PFSK-1 (cell line): ENCODE data around the gene ELMO3.

Experiments
- FOXP2 ChIP-seq: optimal IDR thresholded peaks from 2 replicates; pipeline ENCODE3; 2011; ENCODE audit warnings: borderline replicate concordance, control low read depth, inconsistent platforms; ENCODE audit not compliant: insufficient read depth; ENCODE audit errors: extremely low read length, extremely low read depth
- POLR2AphosphoS5 ChIP-seq: IDR thresholded peaks from 2 replicates; pipeline ENCODE4 v1.6.1; 2012; ENCODE audit warnings: low read depth, mild to moderate bottlenecking, control low read depth, low read length, moderate library complexity
- SIN3A ChIP-seq: IDR thresholded peaks from 2 replicates; pipeline ENCODE4 v1.6.1; 2012; ENCODE audit warnings: mild to moderate bottlenecking, low read length, moderate library complexity, borderline replicate concordance; ENCODE audit not compliant: insufficient read depth
- TAF1 ChIP-seq: IDR thresholded peaks from 2 replicates; pipeline ENCODE4 v1.6.1; 2012; ENCODE audit warnings: low read length, control low read depth, borderline replicate concordance; ENCODE audit not compliant: insufficient read depth
- TF ChIP-seq, protein P1 (sequence below), 2 experiments: IDR thresholded peaks; 2 replicates each; pipeline versions ENCODE4 v1.6.1 to v1.8.0; 2011 to 2012; ENCODE audit warnings: low read depth in 2 of 2, low read length in 2 of 2, control low read depth in 1 of 2, inconsistent platforms in 1 of 2, mild to moderate bottlenecking in 1 of 2, moderate library complexity in 1 of 2; ENCODE audit not compliant: insufficient read depth in 1 of 2

Gene ELMO3

GRCh38 chr16:67150833-67151396 is 48.0 kb upstream of the ELMO3 start, which contains the start of gene B3GNT9:
TSS of gene B3GNT9 (minus strand) at chr16:67150998. CDS start at chr16:67150485, 513 bp downstream.
- TF ChIP-seq, protein P1, sequence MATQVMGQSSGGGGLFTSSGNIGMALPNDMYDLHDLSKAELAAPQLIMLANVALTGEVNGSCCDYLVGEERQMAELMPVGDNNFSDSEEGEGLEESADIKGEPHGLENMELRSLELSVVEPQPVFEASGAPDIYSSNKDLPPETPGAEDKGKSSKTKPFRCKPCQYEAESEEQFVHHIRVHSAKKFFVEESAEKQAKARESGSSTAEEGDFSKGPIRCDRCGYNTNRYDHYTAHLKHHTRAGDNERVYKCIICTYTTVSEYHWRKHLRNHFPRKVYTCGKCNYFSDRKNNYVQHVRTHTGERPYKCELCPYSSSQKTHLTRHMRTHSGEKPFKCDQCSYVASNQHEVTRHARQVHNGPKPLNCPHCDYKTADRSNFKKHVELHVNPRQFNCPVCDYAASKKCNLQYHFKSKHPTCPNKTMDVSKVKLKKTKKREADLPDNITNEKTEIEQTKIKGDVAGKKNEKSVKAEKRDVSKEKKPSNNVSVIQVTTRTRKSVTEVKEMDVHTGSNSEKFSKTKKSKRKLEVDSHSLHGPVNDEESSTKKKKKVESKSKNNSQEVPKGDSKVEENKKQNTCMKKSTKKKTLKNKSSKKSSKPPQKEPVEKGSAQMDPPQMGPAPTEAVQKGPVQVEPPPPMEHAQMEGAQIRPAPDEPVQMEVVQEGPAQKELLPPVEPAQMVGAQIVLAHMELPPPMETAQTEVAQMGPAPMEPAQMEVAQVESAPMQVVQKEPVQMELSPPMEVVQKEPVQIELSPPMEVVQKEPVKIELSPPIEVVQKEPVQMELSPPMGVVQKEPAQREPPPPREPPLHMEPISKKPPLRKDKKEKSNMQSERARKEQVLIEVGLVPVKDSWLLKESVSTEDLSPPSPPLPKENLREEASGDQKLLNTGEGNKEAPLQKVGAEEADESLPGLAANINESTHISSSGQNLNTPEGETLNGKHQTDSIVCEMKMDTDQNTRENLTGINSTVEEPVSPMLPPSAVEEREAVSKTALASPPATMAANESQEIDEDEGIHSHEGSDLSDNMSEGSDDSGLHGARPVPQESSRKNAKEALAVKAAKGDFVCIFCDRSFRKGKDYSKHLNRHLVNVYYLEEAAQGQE (IDR thresholded peaks at IDR 0.05; ENCODE audit: insufficient read depth in 1 of 2, low read depth in 2 of 2, low read length in 2 of 2): no peak
- TF ChIP-seq TAF1: no peak
- TF ChIP-seq POLR2AphosphoS5: no peak
- no peak for TF ChIP-seq FOXP2
- TF ChIP-seq SIN3A: no peak

DNA sequence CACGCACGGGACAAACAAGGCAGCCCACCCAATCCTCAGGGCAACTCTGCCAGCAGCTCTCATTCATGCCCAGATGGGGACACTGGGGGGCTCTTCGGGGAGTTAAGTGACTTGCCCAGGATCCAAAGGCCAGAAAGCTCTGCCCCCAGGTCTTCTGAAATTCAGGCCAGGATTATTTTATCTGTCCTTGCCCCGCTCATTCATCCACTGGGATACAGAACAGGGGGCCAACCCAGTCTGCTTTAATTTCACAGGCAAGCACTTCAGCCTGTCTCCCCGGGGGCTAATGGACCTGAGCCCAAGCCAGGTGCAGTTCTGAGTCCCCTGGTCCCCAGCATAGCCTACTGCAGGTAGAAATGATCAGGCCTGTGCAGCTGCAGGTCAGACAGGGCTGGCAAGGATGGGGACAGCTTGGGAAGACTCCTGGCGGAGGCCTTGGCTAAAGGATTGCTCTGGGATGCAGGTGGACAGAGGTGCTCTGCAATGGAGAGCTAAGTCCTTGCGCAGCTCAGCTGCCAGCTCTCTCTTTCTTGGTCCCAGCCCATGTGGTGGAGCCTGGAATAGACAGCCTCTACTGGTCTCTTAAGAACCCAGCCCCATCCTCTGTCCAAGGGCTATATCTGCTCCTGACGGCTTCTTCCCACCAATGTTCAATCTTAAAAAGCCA is 47.4 kb upstream of the ELMO3 start:
- TF ChIP-seq SIN3A (no peak), FOXP2 (no peak), TAF1 (no peak), POLR2AphosphoS5 (no peak)
- TF ChIP-seq, protein P1 (IDR thresholded peaks at IDR 0.05; ENCODE audit: insufficient read depth in 1 of 2, low read depth in 2 of 2, low read length in 2 of 2): no peak

DNA sequence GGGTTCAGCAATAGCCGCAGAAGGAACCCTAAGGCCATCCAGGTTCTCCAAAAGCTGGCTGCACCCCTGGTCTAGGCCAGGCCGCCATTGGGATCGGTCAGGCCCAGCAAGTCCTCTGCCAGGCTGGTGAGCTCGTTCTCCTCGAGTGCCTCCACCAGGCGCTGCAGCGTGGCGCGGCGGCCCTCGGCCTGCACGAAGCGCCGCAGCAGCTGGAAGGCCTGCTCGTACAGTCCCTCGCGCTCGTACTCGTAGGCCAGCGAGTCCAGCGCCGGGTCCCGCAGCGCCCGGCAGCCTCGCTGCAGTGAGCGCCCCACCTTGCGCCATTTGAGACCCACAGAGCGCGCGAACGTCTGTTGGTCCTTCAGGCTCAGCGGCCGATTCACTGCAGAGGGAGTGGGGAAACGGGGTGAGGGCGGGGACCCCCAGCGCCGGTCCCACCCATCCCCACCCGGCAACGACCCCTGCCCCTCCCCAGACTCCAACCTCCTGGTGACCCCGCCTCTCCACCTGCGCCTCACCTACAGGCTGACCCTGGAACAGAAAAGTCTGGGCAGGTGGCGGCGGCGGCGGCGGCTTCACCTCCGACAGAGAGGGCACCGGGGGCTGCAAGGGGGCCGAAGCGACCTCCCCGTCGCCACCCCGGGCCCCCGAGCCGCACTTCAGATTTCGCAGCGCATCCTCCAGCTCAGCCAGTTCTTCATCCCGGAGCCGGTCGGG is 44.2 kb upstream of the ELMO3 start:
- TF ChIP-seq, protein P1 (IDR thresholded peaks at IDR 0.05; ENCODE audit: insufficient read depth in 1 of 2, low read depth in 2 of 2, low read length in 2 of 2): no peak
- TF ChIP-seq POLR2AphosphoS5 (no peak), FOXP2 (no peak), TAF1 (no peak), SIN3A (no peak)

DNA sequence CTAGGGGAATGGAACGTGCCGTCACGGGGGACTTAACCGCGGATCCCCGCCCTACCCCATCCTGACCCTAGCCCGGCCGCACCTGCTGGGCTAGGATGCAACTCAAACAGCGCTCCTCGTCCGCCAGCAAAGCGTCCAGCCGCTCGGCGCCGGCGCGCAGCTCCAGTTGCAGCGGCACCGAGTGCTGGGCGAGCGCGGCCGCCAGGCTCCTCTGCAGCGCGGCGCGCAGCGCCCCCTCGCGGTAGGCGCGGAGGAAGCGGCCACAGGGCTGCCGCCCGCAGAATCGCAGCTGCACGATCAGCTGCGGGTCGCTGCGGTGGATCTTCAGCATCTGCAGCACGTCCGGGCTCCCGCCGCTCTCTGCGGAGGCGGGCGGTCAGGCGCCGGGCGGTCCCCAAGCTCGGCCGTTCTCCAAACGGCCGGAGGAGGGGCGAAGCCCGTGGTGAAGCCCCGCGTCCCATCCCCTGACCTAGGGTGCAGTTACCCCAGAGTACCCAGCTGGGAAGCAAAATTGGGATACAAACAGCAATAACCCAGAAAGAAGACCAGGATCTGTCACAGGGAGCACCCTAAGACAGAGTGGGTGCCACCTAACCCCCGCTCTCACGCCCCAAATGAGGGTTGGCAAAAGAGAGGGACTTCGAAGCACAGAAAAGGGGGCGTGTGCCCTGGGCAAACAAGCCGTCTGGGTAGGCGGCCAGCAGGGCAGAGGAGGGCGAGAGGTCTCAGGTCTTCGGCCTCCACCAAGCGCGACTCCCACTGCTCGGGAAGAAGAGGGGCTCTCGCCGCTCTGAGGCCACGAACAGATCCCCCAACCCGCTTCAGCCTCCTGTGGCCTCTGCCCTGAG is 43.4 kb upstream of the ELMO3 start:
- TF ChIP-seq TAF1 (no peak), FOXP2 (peak; percentile 80)

- TF ChIP-seq FOXP2 (no peak), POLR2AphosphoS5 (no peak), TAF1 (no peak), SIN3A (no peak)
- TF ChIP-seq, protein P1 (IDR thresholded peaks at IDR 0.05; ENCODE audit: insufficient read depth in 1 of 2, low read depth in 2 of 2, low read length in 2 of 2): no peak
Measured at GRCh38 chr16:67156143-67156844, 42.6 kb upstream of the ELMO3 start.
